Measurements from ENCODE around the gene SLC66A3.

SLC66A3 gene

GRCh38 chr2:11155381-11156035, at the start of gene SLC66A3:
Gene SLC66A3, plus strand, starts transcription at chr2:11155467. Its CDS starts 80 bp downstream, at chr2:11155547.
- Histone ChIP-seq H3K9me3 (ENCODE audit: control insufficient read depth in 5 of 5, low read length in 5 of 5) (no peaks in the 10 kb centered on the region), H3K4me3 (ENCODE audit: low read depth in 1 of 5, low read length in 5 of 5) (peak within 1 kb of the TSS; percentile 72 to 90 (median 85)), H3K27me3 (ENCODE audit: control insufficient read depth in 5 of 5, insufficient read depth in 4 of 5, low read length in 5 of 5) (no peaks in the 10 kb centered on the region), H3K9ac (ENCODE audit: low read length in 5 of 5) (peak within 1 kb of the TSS in 4 of 5 donors; percentile 78 to 89 (median 80)), H3K27ac (ENCODE audit: low read depth, low read length) (peak within 1 kb of the TSS; percentile 93), H3K4me1 (ENCODE audit: control insufficient read depth in 5 of 5, insufficient read depth in 5 of 5, low read length in 5 of 5) (peaks cover 3 to 29% (median 24%) of the 10 kb centered on the region in 5 donors), H3K36me3 (ENCODE audit: control insufficient read depth in 5 of 5, insufficient read depth in 5 of 5, low read length in 5 of 5) (peaks cover 0 to 5% (median 2%) of the 10 kb centered on the region in 5 donors)

- H3K9ac ChIP-seq (ENCODE audit: low read length in 5 of 5) = no peak overlapping the region
- H3K27ac ChIP-seq (ENCODE audit: low read depth, low read length) = no peak overlapping the region
- no peaks in the 10 kb centered on the region for H3K36me3 ChIP-seq (ENCODE audit: control insufficient read depth in 5 of 5, insufficient read depth in 5 of 5, low read length in 5 of 5)
- peaks cover 0 to 9% (median 5%) of the 10 kb centered on the region in 5 donors for H3K9me3 ChIP-seq (ENCODE audit: control insufficient read depth in 5 of 5, low read length in 5 of 5)
- H3K27me3 ChIP-seq (ENCODE audit: control insufficient read depth in 5 of 5, insufficient read depth in 4 of 5, low read length in 5 of 5) = peaks cover 0 to 5% (median 0%) of the 10 kb centered on the region in 5 donors
- no peak overlapping the region for H3K4me3 ChIP-seq (ENCODE audit: low read depth in 1 of 5, low read length in 5 of 5)
- H3K4me1 ChIP-seq (ENCODE audit: control insufficient read depth in 5 of 5, insufficient read depth in 5 of 5, low read length in 5 of 5) = no peaks in the 10 kb centered on the region
Measured at GRCh38 chr2:11109002-11109401, 46.3 kb upstream of the SLC66A3 start.

- no peak overlapping the region for H3K9ac ChIP-seq (ENCODE audit: low read length in 5 of 5)
- H3K27me3 ChIP-seq (ENCODE audit: control insufficient read depth in 5 of 5, insufficient read depth in 4 of 5, low read length in 5 of 5) = peaks cover 0 to 4% (median 0%) of the 10 kb centered on the region in 5 donors
- no peak overlapping the region for H3K4me3 ChIP-seq (ENCODE audit: low read depth in 1 of 5, low read length in 5 of 5)
- no peaks in the 10 kb centered on the region for H3K36me3 ChIP-seq (ENCODE audit: control insufficient read depth in 5 of 5, insufficient read depth in 5 of 5, low read length in 5 of 5)
- no peaks in the 10 kb centered on the region for H3K4me1 ChIP-seq (ENCODE audit: control insufficient read depth in 5 of 5, insufficient read depth in 5 of 5, low read length in 5 of 5)
- H3K27ac ChIP-seq (ENCODE audit: low read depth, low read length) = no peak overlapping the region
- H3K9me3 ChIP-seq (ENCODE audit: control insufficient read depth in 5 of 5, low read length in 5 of 5) = peaks cover 0 to 9% (median 5%) of the 10 kb centered on the region in 5 donors
Measured at GRCh38 chr2:11112870-11113428, 42.3 kb upstream of the SLC66A3 start.

- Histone ChIP-seq H3K9me3 (ENCODE audit: control insufficient read depth in 5 of 5, low read length in 5 of 5) (peaks cover 0 to 7% (median 3%) of the 10 kb centered on the region in 5 donors), H3K36me3 (ENCODE audit: control insufficient read depth in 5 of 5, insufficient read depth in 5 of 5, low read length in 5 of 5) (no peaks in the 10 kb centered on the region), H3K27ac (ENCODE audit: low read depth, low read length) (no peak overlapping the region), H3K4me1 (ENCODE audit: control insufficient read depth in 5 of 5, insufficient read depth in 5 of 5, low read length in 5 of 5) (peaks cover 0 to 5% (median 3%) of the 10 kb centered on the region in 5 donors), H3K4me3 (ENCODE audit: low read depth in 1 of 5, low read length in 5 of 5) (no peak overlapping the region), H3K27me3 (ENCODE audit: control insufficient read depth in 5 of 5, insufficient read depth in 4 of 5, low read length in 5 of 5) (peaks cover 0 to 8% (median 0%) of the 10 kb centered on the region in 5 donors), H3K9ac (ENCODE audit: low read length in 5 of 5) (no peak overlapping the region)
Measured at GRCh38 chr2:11117776-11118175, 37.5 kb upstream of the SLC66A3 start.

- H3K9ac ChIP-seq (ENCODE audit: low read length in 5 of 5) = no peak overlapping the region
- no peaks in the 10 kb centered on the region for H3K9me3 ChIP-seq (ENCODE audit: control insufficient read depth in 5 of 5, low read length in 5 of 5)
- peaks cover 0 to 5% (median 3%) of the 10 kb centered on the region in 5 donors for H3K4me1 ChIP-seq (ENCODE audit: control insufficient read depth in 5 of 5, insufficient read depth in 5 of 5, low read length in 5 of 5)
- H3K27ac ChIP-seq (ENCODE audit: low read depth, low read length) = no peak overlapping the region
- peaks cover 0 to 8% (median 3%) of the 10 kb centered on the region in 5 donors for H3K27me3 ChIP-seq (ENCODE audit: control insufficient read depth in 5 of 5, insufficient read depth in 4 of 5, low read length in 5 of 5)
- no peaks in the 10 kb centered on the region for H3K36me3 ChIP-seq (ENCODE audit: control insufficient read depth in 5 of 5, insufficient read depth in 5 of 5, low read length in 5 of 5)
- H3K4me3 ChIP-seq (ENCODE audit: low read depth in 1 of 5, low read length in 5 of 5) = no peak overlapping the region
Measured at GRCh38 chr2:11118761-11119160, 36.5 kb upstream of the SLC66A3 start.

GRCh38 chr2:11121099-11121822, 34.0 kb upstream of the SLC66A3 start:
- Histone ChIP-seq H3K27me3 (ENCODE audit: control insufficient read depth in 5 of 5, insufficient read depth in 4 of 5, low read length in 5 of 5) (peaks cover 2 to 14% (median 4%) of the 10 kb centered on the region in 5 donors), H3K9me3 (ENCODE audit: control insufficient read depth in 5 of 5, low read length in 5 of 5) (no peaks in the 10 kb centered on the region), H3K4me3 (ENCODE audit: low read depth in 1 of 5, low read length in 5 of 5) (peak overlapping the region in 1 of 5 donors; percentile 20), H3K27ac (ENCODE audit: low read depth, low read length) (no peak overlapping the region), H3K9ac (ENCODE audit: low read length in 5 of 5) (no peak overlapping the region), H3K36me3 (ENCODE audit: control insufficient read depth in 5 of 5, insufficient read depth in 5 of 5, low read length in 5 of 5) (no peaks in the 10 kb centered on the region), H3K4me1 (ENCODE audit: control insufficient read depth in 5 of 5, insufficient read depth in 5 of 5, low read length in 5 of 5) (peaks cover 0 to 5% (median 3%) of the 10 kb centered on the region in 5 donors)

GRCh38 chr2:11121823-11122155, 33.5 kb upstream of the SLC66A3 start:
- peak overlapping the region in 2 of 5 donors; percentile 11 to 20 for H3K4me3 ChIP-seq (ENCODE audit: low read depth in 1 of 5, low read length in 5 of 5)
- peaks cover 0 to 5% (median 3%) of the 10 kb centered on the region in 5 donors for H3K4me1 ChIP-seq (ENCODE audit: control insufficient read depth in 5 of 5, insufficient read depth in 5 of 5, low read length in 5 of 5)
- no peaks in the 10 kb centered on the region for H3K9me3 ChIP-seq (ENCODE audit: control insufficient read depth in 5 of 5, low read length in 5 of 5)
- H3K9ac ChIP-seq (ENCODE audit: low read length in 5 of 5) = no peak overlapping the region
- H3K36me3 ChIP-seq (ENCODE audit: control insufficient read depth in 5 of 5, insufficient read depth in 5 of 5, low read length in 5 of 5) = no peaks in the 10 kb centered on the region
- peaks cover 2 to 17% (median 4%) of the 10 kb centered on the region in 5 donors for H3K27me3 ChIP-seq (ENCODE audit: control insufficient read depth in 5 of 5, insufficient read depth in 4 of 5, low read length in 5 of 5)
- no peak overlapping the region for H3K27ac ChIP-seq (ENCODE audit: low read depth, low read length)

- Histone ChIP-seq H3K9me3 (ENCODE audit: control insufficient read depth in 5 of 5, low read length in 5 of 5) (no peaks in the 10 kb centered on the region), H3K4me3 (ENCODE audit: low read depth in 1 of 5, low read length in 5 of 5) (no peak overlapping the region), H3K27ac (ENCODE audit: low read depth, low read length) (no peak overlapping the region), H3K27me3 (ENCODE audit: control insufficient read depth in 5 of 5, insufficient read depth in 4 of 5, low read length in 5 of 5) (peaks cover 2 to 18% (median 4%) of the 10 kb centered on the region in 5 donors), H3K36me3 (ENCODE audit: control insufficient read depth in 5 of 5, insufficient read depth in 5 of 5, low read length in 5 of 5) (no peaks in the 10 kb centered on the region), H3K9ac (ENCODE audit: low read length in 5 of 5) (no peak overlapping the region), H3K4me1 (ENCODE audit: control insufficient read depth in 5 of 5, insufficient read depth in 5 of 5, low read length in 5 of 5) (peaks cover 0 to 5% (median 3%) of the 10 kb centered on the region in 5 donors)
Measured at GRCh38 chr2:11122380-11122779, 32.9 kb upstream of the SLC66A3 start.

GRCh38 chr2:11123001-11123809, 32.1 kb upstream of the SLC66A3 start:
- H3K27me3 ChIP-seq (ENCODE audit: control insufficient read depth in 5 of 5, insufficient read depth in 4 of 5, low read length in 5 of 5) = peaks cover 2 to 18% (median 4%) of the 10 kb centered on the region in 5 donors
- H3K4me1 ChIP-seq (ENCODE audit: control insufficient read depth in 5 of 5, insufficient read depth in 5 of 5, low read length in 5 of 5) = peaks cover 0 to 5% (median 3%) of the 10 kb centered on the region in 5 donors
- H3K4me3 ChIP-seq (ENCODE audit: low read depth in 1 of 5, low read length in 5 of 5) = no peak overlapping the region

More at GRCh38 chr2:11123001-11123809, 32.1 kb upstream of the SLC66A3 start:
- Histone ChIP-seq H3K9me3 (ENCODE audit: control insufficient read depth in 5 of 5, low read length in 5 of 5) (no peaks in the 10 kb centered on the region), H3K27ac (ENCODE audit: low read depth, low read length) (no peak overlapping the region), H3K9ac (ENCODE audit: low read length in 5 of 5) (no peak overlapping the region), H3K36me3 (ENCODE audit: control insufficient read depth in 5 of 5, insufficient read depth in 5 of 5, low read length in 5 of 5) (no peaks in the 10 kb centered on the region)
